Smooth muscle cell of the brain vasculature (primary cell): ENCODE results near the gene VPS35L.

Experiments used
- DNase-seq: peaks from one replicate; pipeline ENCODE4 v3.0.0-alpha.2; 2012; ENCODE audit warnings: low read depth, low spot score

The VPS35L gene

DNA sequence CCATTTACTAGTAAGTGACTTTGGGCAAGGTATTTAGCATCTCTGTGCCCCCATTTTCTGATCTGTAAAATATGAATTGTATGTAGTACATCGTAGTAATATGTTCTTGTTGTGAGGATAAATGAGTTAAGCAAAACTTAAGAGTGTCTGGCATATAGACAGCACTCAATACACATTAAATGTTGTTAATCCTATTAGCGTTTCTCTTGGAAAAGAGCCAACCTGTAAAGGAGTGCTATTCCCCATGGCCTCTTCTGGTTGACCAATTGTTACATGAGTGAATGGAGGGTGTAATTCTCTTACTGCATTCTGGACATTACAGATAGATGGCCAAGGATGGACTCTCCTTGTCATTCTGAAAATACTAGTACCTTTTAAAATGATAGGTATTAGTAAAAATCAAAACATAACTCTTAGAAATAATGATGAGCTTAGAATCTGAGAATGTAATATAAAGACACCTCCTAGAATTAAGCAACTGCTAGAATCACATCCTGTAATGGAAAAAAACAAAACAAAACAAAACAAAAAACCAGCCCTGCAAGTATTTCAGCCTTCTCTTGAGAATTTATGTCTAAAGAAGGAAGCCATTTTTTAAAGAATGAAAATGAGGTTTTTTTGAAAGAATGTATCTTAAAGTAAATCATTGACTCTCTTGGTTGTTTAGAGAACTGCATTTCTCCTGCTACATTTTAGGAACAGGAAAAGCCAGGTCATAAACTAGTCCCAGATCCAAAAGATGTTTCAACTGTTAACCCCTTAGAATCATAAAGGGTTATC lies 193.1 kb downstream of the VPS35L start:
- DNase-seq = no peak

DNA sequence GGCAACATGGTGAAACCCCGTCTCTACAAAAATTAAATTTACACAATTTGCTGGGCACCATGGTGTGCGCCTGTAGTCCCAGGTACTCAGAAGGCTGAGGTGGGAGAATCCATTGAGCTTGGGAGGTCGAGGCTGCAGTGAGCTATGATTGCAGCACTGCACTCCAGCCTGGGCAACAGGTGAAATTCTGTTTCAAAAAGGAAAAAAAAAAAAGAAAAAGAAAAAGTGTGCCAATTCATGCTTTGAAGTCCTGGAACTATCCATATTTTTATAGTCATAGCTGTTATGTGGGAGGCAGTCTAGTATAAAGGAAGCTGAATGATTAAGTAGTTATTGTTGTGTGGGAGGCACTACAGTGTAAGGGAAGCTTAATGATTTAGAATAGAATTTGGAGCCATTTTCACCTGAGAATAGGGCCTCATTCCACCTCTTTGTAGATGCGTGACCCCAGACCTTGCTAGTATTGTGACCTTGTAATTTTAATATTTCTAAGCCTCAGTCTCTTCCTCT lies 194.1 kb downstream of the VPS35L start:
- no peak for DNase-seq
